Ectodermal cell (in vitro differentiated cells): ENCODE results near the gene PRDM15.

Experiments used
- H3K27ac ChIP-seq: 2 replicates; pipeline ENCODE4 v1.7.0; 2013; ENCODE audit warnings: mild to moderate bottlenecking, low read depth, low read length; ENCODE audit not compliant: insufficient read depth, poor library complexity, severe bottlenecking
- H3K27me3 ChIP-seq: 2 replicates; pipeline ENCODE4 v1.7.0; 2013; ENCODE audit warnings: mild to moderate bottlenecking, low read length; ENCODE audit not compliant: insufficient read depth, control insufficient read depth, poor library complexity, severe bottlenecking
- H3K36me3 ChIP-seq: one replicate; pipeline ENCODE4 v1.7.0; 2013; ENCODE audit warnings: low read length; ENCODE audit not compliant: control insufficient read depth, insufficient read depth
- H3K4me1 ChIP-seq: one replicate; pipeline ENCODE4 v1.7.0; 2013; ENCODE audit warnings: low read length; ENCODE audit not compliant: control insufficient read depth, insufficient read depth
- H3K4me3 ChIP-seq: 2 replicates; pipeline ENCODE4 v1.7.0; 2013; ENCODE audit warnings: low read depth, low read length, control low read depth; ENCODE audit not compliant: insufficient read depth
- H3K9me3 ChIP-seq: 2 replicates; pipeline ENCODE4 v1.7.0; 2013; ENCODE audit warnings: mild to moderate bottlenecking, low read length, moderate library complexity; ENCODE audit not compliant: control insufficient read depth
- WGBS, 2 experiments: methylation state at CpG; one replicate each; pipeline ENCODE4 v1.1.7; 2013; ENCODE audit warnings: missing lambda C conversion rate in 2 of 2; 5-methylcytosine and 5-hydroxymethylcytosine counted together

PRDM15 gene

GRCh38 chr21:41852151-41852928 is 26.8 kb downstream of the PRDM15 start:
- H3K36me3 ChIP-seq, result no peaks in the 10 kb centered on the region
- H3K9me3 ChIP-seq, result no peaks in the 10 kb centered on the region
- 90% methylated on average over 21 of the region's 21 CpGs for WGBS, 2 experiments
- H3K27ac ChIP-seq, result no peak overlapping the region
- H3K4me1 ChIP-seq, result no peaks in the 10 kb centered on the region
- H3K27me3 ChIP-seq, result no peaks in the 10 kb centered on the region
- H3K4me3 ChIP-seq, result no peak overlapping the region

- no peaks in the 10 kb centered on the region for H3K4me1 ChIP-seq
- 87 to 89% methylated on average over 22 to 23 of the region's 23 CpGs for WGBS, 2 experiments
Observed at GRCh38 chr21:41851090-41851790, 27.9 kb downstream of the PRDM15 start.

GRCh38 chr21:41850085-41850484 is 29.1 kb downstream of the PRDM15 start:
- H3K27me3 ChIP-seq, result no peaks in the 10 kb centered on the region
- H3K4me1 ChIP-seq, result no peaks in the 10 kb centered on the region
- H3K36me3 ChIP-seq, result no peaks in the 10 kb centered on the region
- no peak overlapping the region for H3K27ac ChIP-seq
- no peaks in the 10 kb centered on the region for H3K9me3 ChIP-seq
- whole genome bisulfite sequencing, 2 experiments, result 93 to 95% methylated on average over 9 of the region's 9 CpGs
- H3K4me3 ChIP-seq, result no peak overlapping the region

More at GRCh38 chr21:41851090-41851790, 27.9 kb downstream of the PRDM15 start:
- H3K27ac ChIP-seq, result no peak overlapping the region
- no peak overlapping the region for H3K4me3 ChIP-seq
- H3K27me3 ChIP-seq, result no peaks in the 10 kb centered on the region
- H3K9me3 ChIP-seq, result no peaks in the 10 kb centered on the region
- H3K36me3 ChIP-seq, result no peaks in the 10 kb centered on the region

- Histone ChIP-seq H3K27me3 (no peaks in the 10 kb centered on the region), H3K36me3 (no peaks in the 10 kb centered on the region), H3K27ac (no peak overlapping the region), H3K4me1 (no peaks in the 10 kb centered on the region), H3K4me3 (no peak overlapping the region), H3K9me3 (no peaks in the 10 kb centered on the region)
- WGBS, 2 experiments, result 85 to 86% methylated on average over 15 of the region's 15 CpGs
Observed at GRCh38 chr21:41848958-41849580, 30.1 kb downstream of the PRDM15 start.

- Histone ChIP-seq H3K9me3 (no peaks in the 10 kb centered on the region), H3K36me3 (no peaks in the 10 kb centered on the region), H3K27ac (no peak overlapping the region), H3K4me3 (no peak overlapping the region), H3K4me1 (no peaks in the 10 kb centered on the region), H3K27me3 (no peaks in the 10 kb centered on the region)
- WGBS, 2 experiments, result 81 to 82% methylated on average over 7 to 8 of the region's 8 CpGs
Observed at GRCh38 chr21:41848533-41848932, 30.6 kb downstream of the PRDM15 start.

- no peaks in the 10 kb centered on the region for H3K9me3 ChIP-seq
- H3K4me1 ChIP-seq, result no peaks in the 10 kb centered on the region
- 84 to 86% methylated on average over 21 of the region's 21 CpGs for WGBS, 2 experiments
- H3K27ac ChIP-seq, result no peak overlapping the region
- no peak overlapping the region for H3K4me3 ChIP-seq
- H3K36me3 ChIP-seq, result no peaks in the 10 kb centered on the region
- no peaks in the 10 kb centered on the region for H3K27me3 ChIP-seq
Observed at GRCh38 chr21:41847066-41847804, 31.9 kb downstream of the PRDM15 start.

GRCh38 chr21:41846536-41846935 is 32.6 kb downstream of the PRDM15 start:
- WGBS, 2 experiments, result 91 to 93% methylated on average over 7 of the region's 7 CpGs
- H3K9me3 ChIP-seq, result no peaks in the 10 kb centered on the region
- H3K4me1 ChIP-seq, result no peaks in the 10 kb centered on the region
- no peak overlapping the region for H3K4me3 ChIP-seq
- no peaks in the 10 kb centered on the region for H3K36me3 ChIP-seq
- no peaks in the 10 kb centered on the region for H3K27me3 ChIP-seq
- H3K27ac ChIP-seq, result no peak overlapping the region

GRCh38 chr21:41846033-41846317 is 33.2 kb downstream of the PRDM15 start:
- Histone ChIP-seq H3K4me3 (no peak overlapping the region), H3K27ac (no peak overlapping the region), H3K36me3 (no peaks in the 10 kb centered on the region), H3K27me3 (no peaks in the 10 kb centered on the region), H3K9me3 (no peaks in the 10 kb centered on the region), H3K4me1 (no peaks in the 10 kb centered on the region)
- 89 to 92% methylated on average over 6 of the region's 6 CpGs for WGBS, 2 experiments

- Histone ChIP-seq H3K4me1 (no peaks in the 10 kb centered on the region), H3K36me3 (no peaks in the 10 kb centered on the region), H3K27ac (no peak overlapping the region), H3K9me3 (no peaks in the 10 kb centered on the region), H3K27me3 (no peaks in the 10 kb centered on the region), H3K4me3 (no peak overlapping the region)
- WGBS, 2 experiments, result 90% methylated on average over 21 of the region's 21 CpGs
Observed at GRCh38 chr21:41845310-41846032, 33.7 kb downstream of the PRDM15 start.
